Endothelial cell of umbilical vein (primary cell): ENCODE results near the gene TMED5.

Source experiments
- CTCF ChIP-seq, 2 donors: IDR thresholded peaks; 1 replicate in 1 of 2; 2 replicates in 1 of 2; pipeline ENCODE4 v1.5.1; 2011; ENCODE audit warnings: low read length in 2 of 2, mild to moderate bottlenecking in 2 of 2, moderate library complexity in 2 of 2, control low read depth in 1 of 2, inconsistent platforms in 1 of 2, low read depth in 1 of 2; ENCODE audit not compliant: insufficient read depth in 1 of 2; ENCODE audit errors: extremely low read depth in 1 of 2
- POLR2AphosphoS5 ChIP-seq: IDR thresholded peaks from 2 replicates; pipeline ENCODE4 v1.6.1; 2012; ENCODE audit warnings: low read depth, mild to moderate bottlenecking, control low read depth, low read length, moderate library complexity; ENCODE audit not compliant: insufficient read depth
- TF ChIP-seq, protein P1 (sequence below): IDR thresholded peaks from 2 replicates; pipeline ENCODE4 v1.6.1; 2011; ENCODE audit not compliant: insufficient read depth, insufficient read length

GRCh38 chr1:93102142-93102541 is 78.1 kb downstream of the TMED5 start:
- TF ChIP-seq CTCF (IDR thresholded peaks at IDR 0.05; ENCODE audit: extremely low read depth in 1 of 2, insufficient read depth in 1 of 2, low read depth in 1 of 2, low read length in 2 of 2) (no peak), POLR2AphosphoS5 (no peak)
- TF ChIP-seq, protein P1, sequence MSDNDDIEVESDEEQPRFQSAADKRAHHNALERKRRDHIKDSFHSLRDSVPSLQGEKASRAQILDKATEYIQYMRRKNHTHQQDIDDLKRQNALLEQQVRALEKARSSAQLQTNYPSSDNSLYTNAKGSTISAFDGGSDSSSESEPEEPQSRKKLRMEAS: no peak
